Measurements from ENCODE around the gene CDH13.

CDH13 gene

GRCh38 chr16:83530293-83530692 is 903.5 kb downstream of the CDH13 start:
- Histone ChIP-seq H3K9me3 (ENCODE audit: insufficient read depth, low read length) (no peaks in the 10 kb centered on the region), H3K79me2 (ENCODE audit: low read length) (no peaks in the 10 kb centered on the region), H3K36me3 (replicated peaks; ENCODE audit: low read depth, low read length) (no peaks in the 10 kb centered on the region), H3K4me1 (ENCODE audit: low read length) (no peaks in the 10 kb centered on the region), H3K4me3 (ENCODE audit: low read length) (no peak overlapping the region), H3K27ac (ENCODE audit: low read length) (no peak overlapping the region), H3K27me3 (ENCODE audit: low read depth, low read length) (no peaks in the 10 kb centered on the region), H4K20me1 (ENCODE audit: insufficient read depth, low read length) (no peaks in the 10 kb centered on the region), H3K4me2 (ENCODE audit: low read length) (no peak overlapping the region), H2AFZ (ENCODE audit: low read depth, low read length) (no peak overlapping the region), H3K9ac (ENCODE audit: low read length) (no peak overlapping the region)
- no peak for TF ChIP-seq EZH2phosphoT487 (IDR thresholded peaks at IDR 0.05; ENCODE audit: low read depth)
- no peak for TF ChIP-seq CTCF (IDR thresholded peaks at IDR 0.05; ENCODE audit: low read depth, low read length)

GRCh38 chr16:83532634-83533033 is 905.9 kb downstream of the CDH13 start:
- Histone ChIP-seq H3K27me3 (ENCODE audit: low read depth, low read length) (no peaks in the 10 kb centered on the region), H3K4me2 (ENCODE audit: low read length) (no peak overlapping the region), H4K20me1 (ENCODE audit: insufficient read depth, low read length) (no peaks in the 10 kb centered on the region), H3K36me3 (replicated peaks; ENCODE audit: low read depth, low read length) (no peaks in the 10 kb centered on the region), H3K4me1 (ENCODE audit: low read length) (no peaks in the 10 kb centered on the region), H2AFZ (ENCODE audit: low read depth, low read length) (no peak overlapping the region), H3K9ac (ENCODE audit: low read length) (no peak overlapping the region), H3K4me3 (ENCODE audit: low read length) (no peak overlapping the region), H3K9me3 (ENCODE audit: insufficient read depth, low read length) (no peaks in the 10 kb centered on the region), H3K79me2 (ENCODE audit: low read length) (no peaks in the 10 kb centered on the region), H3K27ac (ENCODE audit: low read length) (no peak overlapping the region)
- TF ChIP-seq EZH2phosphoT487 (IDR thresholded peaks at IDR 0.05; ENCODE audit: low read depth): no peak
- no peak for TF ChIP-seq CTCF (IDR thresholded peaks at IDR 0.05; ENCODE audit: low read depth, low read length)

GRCh38 chr16:83533193-83533592 is 906.4 kb downstream of the CDH13 start:
- Histone ChIP-seq H2AFZ (ENCODE audit: low read depth, low read length) (no peak overlapping the region), H3K4me1 (ENCODE audit: low read length) (no peaks in the 10 kb centered on the region), H3K4me3 (ENCODE audit: low read length) (no peak overlapping the region), H3K36me3 (replicated peaks; ENCODE audit: low read depth, low read length) (no peaks in the 10 kb centered on the region), H3K4me2 (ENCODE audit: low read length) (no peak overlapping the region), H3K79me2 (ENCODE audit: low read length) (no peaks in the 10 kb centered on the region), H3K9ac (ENCODE audit: low read length) (no peak overlapping the region), H4K20me1 (ENCODE audit: insufficient read depth, low read length) (no peaks in the 10 kb centered on the region), H3K9me3 (ENCODE audit: insufficient read depth, low read length) (no peaks in the 10 kb centered on the region), H3K27ac (ENCODE audit: low read length) (no peak overlapping the region), H3K27me3 (ENCODE audit: low read depth, low read length) (no peaks in the 10 kb centered on the region)
- no peak for TF ChIP-seq CTCF (IDR thresholded peaks at IDR 0.05; ENCODE audit: low read depth, low read length)
- TF ChIP-seq EZH2phosphoT487 (IDR thresholded peaks at IDR 0.05; ENCODE audit: low read depth): no peak

GRCh38 chr16:83538707-83539106 is 911.9 kb downstream of the CDH13 start:
- Histone ChIP-seq H3K27me3 (ENCODE audit: low read depth, low read length) (no peaks in the 10 kb centered on the region), H3K27ac (ENCODE audit: low read length) (no peak overlapping the region), H3K79me2 (ENCODE audit: low read length) (no peaks in the 10 kb centered on the region), H3K4me1 (ENCODE audit: low read length) (no peaks in the 10 kb centered on the region), H3K36me3 (replicated peaks; ENCODE audit: low read depth, low read length) (no peaks in the 10 kb centered on the region), H3K4me2 (ENCODE audit: low read length) (no peak overlapping the region), H4K20me1 (ENCODE audit: insufficient read depth, low read length) (no peaks in the 10 kb centered on the region), H3K9ac (ENCODE audit: low read length) (no peak overlapping the region), H3K4me3 (ENCODE audit: low read length) (no peak overlapping the region), H3K9me3 (ENCODE audit: insufficient read depth, low read length) (no peaks in the 10 kb centered on the region), H2AFZ (ENCODE audit: low read depth, low read length) (no peak overlapping the region)
- TF ChIP-seq CTCF (IDR thresholded peaks at IDR 0.05; ENCODE audit: low read depth, low read length): no peak
- no peak for TF ChIP-seq EZH2phosphoT487 (IDR thresholded peaks at IDR 0.05; ENCODE audit: low read depth)

Measured in OCI-LY3 (cell line).